Measurements from ENCODE around the gene ATP4A.

Gene ATP4A

GRCh38 chr19:35560677-35561076 lies 2.8 kb downstream of the ATP4A start:
- in situ Hi-C loops (cut with HindIII; ENCODE audit: low pct_unique_long_range_greater_than_20kb, low sequenced_read_pairs), result no loop called here
- no peak for DNase-seq (ENCODE audit: low read depth in 1 of 2, low spot score in 1 of 2)
- TF ChIP-seq JUND (IDR thresholded peaks at IDR 0.05; ENCODE audit: low read depth), result no peak

DNA sequence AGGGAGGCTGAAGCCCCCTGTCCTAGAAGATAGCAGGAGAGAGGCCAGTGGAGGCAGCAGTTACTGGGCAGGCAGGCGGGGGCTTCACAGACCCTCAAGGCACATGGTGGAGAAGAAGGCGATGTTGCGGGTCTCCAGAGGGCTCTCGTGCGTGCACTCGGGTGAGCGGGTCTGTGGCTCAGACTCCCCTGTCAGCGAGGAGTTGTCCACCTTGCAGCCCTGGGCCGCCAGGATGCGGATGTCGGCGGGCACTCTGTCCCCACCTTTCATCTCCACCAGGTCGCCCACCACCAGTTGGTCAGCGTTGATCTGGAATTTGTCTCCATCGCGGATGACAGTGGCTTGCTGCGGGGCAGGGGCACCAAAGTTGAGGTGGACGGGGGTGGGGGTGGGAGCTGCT lies 3.2 kb downstream of the ATP4A start:
- no peak for TF ChIP-seq JUND (IDR thresholded peaks at IDR 0.05; ENCODE audit: low read depth)
- DNase-seq (ENCODE audit: low read depth in 1 of 2, low spot score in 1 of 2), result no peak
- in situ Hi-C loops (cut with HindIII; ENCODE audit: low pct_unique_long_range_greater_than_20kb, low sequenced_read_pairs), result no loop called here

DNA sequence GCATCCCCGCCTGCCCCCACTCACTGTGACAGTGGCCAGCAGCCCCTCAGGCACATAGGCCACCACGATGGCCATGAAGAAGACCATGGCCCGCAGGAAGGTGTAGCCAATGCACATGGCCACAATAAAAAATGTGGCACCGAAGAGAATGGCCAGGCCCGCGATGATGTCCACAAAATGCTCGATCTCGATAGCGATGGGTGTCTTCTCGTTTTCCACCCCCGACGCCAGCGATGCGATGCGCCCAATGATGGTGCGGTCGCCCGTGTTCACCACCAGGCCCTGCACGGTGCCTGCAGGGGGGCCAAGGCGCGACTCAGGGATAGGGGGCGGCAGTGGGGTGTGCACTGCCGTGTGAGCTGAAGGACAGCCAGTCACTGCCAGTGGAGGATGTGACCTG lies 3.7 kb downstream of the ATP4A start:
- no peak for DNase-seq (ENCODE audit: low read depth in 1 of 2, low spot score in 1 of 2)
- in situ Hi-C loops (cut with HindIII; ENCODE audit: low pct_unique_long_range_greater_than_20kb, low sequenced_read_pairs), result no loop called here
- TF ChIP-seq JUND (IDR thresholded peaks at IDR 0.05; ENCODE audit: low read depth), result no peak

DNA sequence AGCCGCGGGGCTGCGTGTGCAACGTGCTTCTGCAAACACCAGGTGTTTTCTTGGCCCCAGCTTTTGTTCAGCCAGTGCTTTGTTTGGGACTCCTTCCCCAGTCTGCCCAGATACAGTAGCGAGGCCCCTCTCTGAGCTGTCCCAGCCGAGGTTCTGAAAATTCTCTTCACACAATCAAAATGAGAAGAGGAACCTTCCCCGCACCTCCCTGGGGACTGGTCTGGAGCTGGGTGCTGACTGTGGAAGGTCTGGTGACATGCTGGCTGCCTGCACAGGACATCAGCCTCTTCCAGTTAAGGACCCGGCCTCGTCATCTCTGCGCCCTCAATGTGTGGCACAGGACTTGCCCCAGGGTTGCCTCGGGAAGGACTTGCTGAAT lies 4.2 kb downstream of the ATP4A start:
- no peak for TF ChIP-seq JUND (IDR thresholded peaks at IDR 0.05; ENCODE audit: low read depth)
- in situ Hi-C loops (cut with HindIII; ENCODE audit: low pct_unique_long_range_greater_than_20kb, low sequenced_read_pairs), result no loop called here
- DNase-seq (ENCODE audit: low read depth in 1 of 2, low spot score in 1 of 2), result no peak

DNA sequence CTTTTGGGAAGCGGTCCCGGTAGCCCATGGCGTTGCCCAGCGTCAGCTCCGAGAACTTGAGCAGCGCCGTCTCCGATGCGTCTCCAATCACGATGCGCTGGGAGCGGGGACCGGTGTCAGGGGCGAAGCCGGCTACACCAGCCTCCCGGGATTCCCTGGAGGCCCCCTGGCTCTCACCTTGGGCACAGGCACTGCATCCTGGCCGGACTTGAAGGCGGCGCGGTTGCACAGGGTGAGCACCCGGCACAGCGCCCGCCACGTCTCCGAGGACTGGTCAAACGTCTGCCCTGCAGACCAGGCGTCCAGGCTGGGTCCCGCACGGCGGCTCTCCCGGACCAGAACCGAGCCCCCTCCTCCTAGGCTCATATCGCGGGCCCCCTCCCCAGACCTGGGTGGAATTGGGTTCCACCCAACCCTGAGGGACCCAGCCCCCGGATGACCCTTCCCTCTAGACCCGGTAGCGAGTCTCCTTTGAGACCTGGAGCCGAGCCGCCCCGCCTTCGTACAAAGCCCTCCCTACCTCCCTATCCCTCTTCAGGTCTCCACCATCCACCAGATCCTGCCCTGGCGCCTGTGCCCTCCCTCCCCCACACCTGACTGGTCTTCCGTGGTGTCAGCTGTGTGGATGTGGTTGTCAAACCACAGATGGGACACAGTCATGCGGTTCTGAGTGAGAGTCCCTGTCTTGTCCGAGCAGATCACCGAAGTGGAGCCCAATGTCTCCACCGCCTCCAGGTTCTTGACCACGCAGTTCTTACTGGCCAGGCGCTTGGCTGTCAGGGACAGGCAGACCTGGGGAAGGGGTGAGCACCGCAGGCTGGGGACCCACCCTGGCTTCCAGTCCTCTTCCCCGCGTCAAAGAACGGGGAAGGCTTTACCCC lies 4.8 kb downstream of the ATP4A start:
- no peak for DNase-seq (ENCODE audit: low read depth in 1 of 2, low spot score in 1 of 2)
- TF ChIP-seq JUND (IDR thresholded peaks at IDR 0.05; ENCODE audit: low read depth), result no peak
- in situ Hi-C loops (cut with HindIII; ENCODE audit: low pct_unique_long_range_greater_than_20kb, low sequenced_read_pairs), result no loop called here

DNA sequence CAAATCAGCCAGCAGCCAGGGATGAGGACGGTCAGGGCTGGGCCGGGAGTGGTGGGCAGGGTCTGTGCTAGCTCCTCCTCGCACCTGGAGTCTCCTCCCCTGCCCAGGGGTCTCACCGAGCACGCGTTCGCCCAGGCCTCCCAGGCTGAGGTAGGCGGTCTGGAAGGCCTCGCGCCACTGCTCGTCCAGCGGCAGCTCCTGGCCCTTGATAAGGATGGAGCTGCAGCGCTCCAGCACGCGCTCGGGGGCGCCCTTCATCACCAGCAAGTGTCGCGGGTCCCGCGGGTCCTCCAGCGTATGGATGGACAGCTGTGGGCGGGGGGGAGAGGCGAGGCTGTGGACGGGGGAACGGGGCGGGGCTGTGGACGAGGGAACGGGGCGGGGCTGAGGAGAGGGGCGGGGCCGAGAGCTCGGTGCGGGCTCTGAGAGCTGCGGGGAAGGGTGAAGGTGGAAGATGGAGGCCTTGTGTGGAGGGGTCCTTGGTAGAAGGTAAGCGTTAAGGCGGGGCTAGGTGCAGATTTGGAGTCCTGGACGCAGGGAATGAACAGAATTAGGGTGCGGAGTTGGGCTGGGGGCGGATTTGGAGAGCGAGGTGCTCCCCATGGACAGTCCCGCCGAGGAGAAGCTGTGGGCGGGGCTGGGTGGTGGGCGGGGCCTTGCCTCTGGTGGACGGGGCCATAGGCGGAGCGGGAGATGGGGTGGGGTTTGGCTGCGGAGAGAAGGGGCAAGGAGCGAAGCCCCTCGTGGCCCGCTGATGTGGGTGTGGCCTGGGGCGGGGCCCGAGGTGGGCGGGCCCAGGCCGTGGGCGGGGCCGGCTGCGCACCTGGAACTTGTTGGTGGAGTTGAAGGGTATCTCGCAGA lies 5.7 kb downstream of the ATP4A start:
- peak in 1 of 2 experiments; percentile 59 for DNase-seq (ENCODE audit: low read depth in 1 of 2, low spot score in 1 of 2)
- in situ Hi-C loops (cut with HindIII; ENCODE audit: low pct_unique_long_range_greater_than_20kb, low sequenced_read_pairs), result no loop called here
- TF ChIP-seq JUND (IDR thresholded peaks at IDR 0.05; ENCODE audit: low read depth), result no peak

DNA sequence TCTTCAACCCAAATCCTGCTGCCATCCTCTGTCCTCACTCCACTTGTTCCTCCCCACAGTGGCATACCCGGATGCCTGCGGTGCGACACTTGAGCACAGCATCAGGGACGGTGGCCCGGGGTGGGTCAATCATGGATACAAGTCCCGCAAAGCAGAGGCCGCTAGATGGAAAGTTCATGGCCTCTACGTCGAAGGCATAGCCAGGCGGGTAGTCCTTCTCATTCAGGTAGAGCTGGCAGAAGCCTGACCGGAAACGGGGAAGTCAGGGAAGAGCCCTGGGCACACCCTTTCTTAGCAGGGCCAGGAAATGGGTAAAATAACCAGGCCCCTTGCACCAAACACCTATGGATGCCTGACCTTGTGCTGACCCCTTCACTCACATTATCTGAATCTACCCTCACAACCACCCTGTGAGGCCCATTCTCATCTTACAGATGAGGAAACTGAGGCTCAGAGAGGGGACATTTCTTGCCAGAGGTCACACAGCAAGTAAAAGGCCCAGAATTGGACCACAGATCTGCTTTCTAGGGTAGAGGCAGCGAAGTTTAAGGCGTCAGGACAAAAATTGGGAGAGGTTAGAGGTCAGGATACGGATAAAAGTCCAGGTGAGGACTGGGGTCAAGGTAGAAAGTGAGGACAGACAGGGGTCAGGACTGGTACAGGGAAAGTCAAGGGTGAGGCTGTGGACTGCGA lies 6.5 kb downstream of the ATP4A start:
- in situ Hi-C loops (cut with HindIII; ENCODE audit: low pct_unique_long_range_greater_than_20kb, low sequenced_read_pairs), result no loop called here
- no peak for DNase-seq (ENCODE audit: low read depth in 1 of 2, low spot score in 1 of 2)
- no peak for TF ChIP-seq JUND (IDR thresholded peaks at IDR 0.05; ENCODE audit: low read depth)

DNA sequence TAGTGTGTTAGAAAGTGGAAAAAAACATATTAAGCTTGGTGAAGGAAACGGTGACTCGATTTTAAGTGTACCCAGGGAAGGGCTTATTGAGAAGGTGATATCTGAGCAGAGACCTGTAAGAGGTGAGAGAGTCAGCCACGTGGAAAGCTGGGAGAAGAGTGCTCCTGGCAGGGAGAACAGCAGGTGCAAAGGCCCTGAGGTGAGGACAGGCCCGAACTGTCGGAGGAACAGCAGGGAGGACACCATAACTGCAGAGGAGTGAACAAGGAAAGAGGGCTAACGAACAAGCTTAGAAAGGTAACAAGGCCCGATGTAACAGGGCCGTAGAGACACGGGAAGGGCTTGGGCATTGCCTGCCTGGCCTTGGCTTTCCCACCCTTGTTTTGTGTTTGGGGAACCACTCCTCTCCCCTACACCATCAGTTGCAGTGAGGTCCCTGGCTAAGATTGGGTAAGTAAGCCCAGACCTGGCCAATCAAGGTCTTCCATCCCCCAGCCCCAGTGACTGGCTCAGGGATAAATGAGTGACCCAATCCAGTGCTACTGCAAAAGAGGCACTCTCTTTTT lies 7.3 kb downstream of the ATP4A start:
- in situ Hi-C loops (cut with HindIII; ENCODE audit: low pct_unique_long_range_greater_than_20kb, low sequenced_read_pairs), result no loop called here
- DNase-seq (ENCODE audit: low read depth in 1 of 2, low spot score in 1 of 2), result no peak

GRCh38 chr19:35555301-35556005 lies 8.0 kb downstream of the ATP4A start:
- in situ Hi-C loops (cut with HindIII; ENCODE audit: low pct_unique_long_range_greater_than_20kb, low sequenced_read_pairs), result no loop called here
- DNase-seq (ENCODE audit: low read depth in 1 of 2, low spot score in 1 of 2), result no peak
- no peak for TF ChIP-seq JUND (IDR thresholded peaks at IDR 0.05; ENCODE audit: low read depth)

More for the DNA sequence above, 7.3 kb downstream of the ATP4A start:
- no peak for TF ChIP-seq JUND (IDR thresholded peaks at IDR 0.05; ENCODE audit: low read depth)

- in situ Hi-C loops (cut with HindIII; ENCODE audit: low pct_unique_long_range_greater_than_20kb, low sequenced_read_pairs), result no loop called here
- DNase-seq (ENCODE audit: low read depth in 1 of 2, low spot score in 1 of 2), result no peak
- no peak for TF ChIP-seq JUND (IDR thresholded peaks at IDR 0.05; ENCODE audit: low read depth)
Observed at GRCh38 chr19:35554076-35554475, 9.4 kb downstream of the ATP4A start.

DNA sequence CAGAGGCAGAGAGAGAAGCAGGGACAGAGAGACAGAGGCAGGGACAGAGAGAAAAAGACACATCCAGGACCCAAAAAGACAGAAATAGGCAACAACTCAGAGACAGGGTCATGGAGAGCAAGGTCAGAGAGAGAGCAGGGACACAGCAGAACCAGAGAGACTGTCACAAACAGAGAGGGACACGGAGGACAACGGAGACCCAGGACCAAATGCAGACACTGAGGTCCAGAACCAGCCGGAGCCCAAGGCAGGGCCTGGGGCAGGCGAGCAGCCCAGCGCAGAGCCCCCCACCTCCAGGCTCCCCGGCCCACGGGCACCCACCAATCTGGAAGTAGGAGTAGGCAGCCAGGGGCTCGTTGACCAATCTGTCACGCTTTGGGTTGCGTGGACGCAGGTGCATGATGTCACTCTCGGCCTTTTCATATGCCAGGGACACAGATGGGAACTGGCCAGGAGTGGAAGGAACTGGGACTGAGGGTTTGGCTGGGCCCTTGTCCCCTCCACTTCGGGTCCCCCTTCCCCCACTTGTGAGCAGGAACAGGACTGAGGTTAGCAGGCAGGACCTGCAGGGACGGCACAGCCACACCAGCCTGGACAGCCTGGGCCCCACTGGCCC lies 10.0 kb downstream of the ATP4A start:
- in situ Hi-C loops (cut with HindIII; ENCODE audit: low pct_unique_long_range_greater_than_20kb, low sequenced_read_pairs), result no loop called here
- no peak for DNase-seq (ENCODE audit: low read depth in 1 of 2, low spot score in 1 of 2)
- TF ChIP-seq JUND (IDR thresholded peaks at IDR 0.05; ENCODE audit: low read depth), result no peak
